Activated T-helper 1 cell treated with Interleukin-2 at 50 U/mL for 16 hours (primary cell): ENCODE measurements around the gene ACOT12.
"Not testable (repeated sequence)": the region's sequence is repeated elsewhere in the genome, so short reads cannot be mapped to it uniquely, and the experiment has no call there.

Source experiments
- DNase-seq: peaks from one replicate; pipeline ENCODE4 v3.0.0-alpha.2; 2020; ENCODE audit warnings: low read depth

ACOT12 gene

DNA sequence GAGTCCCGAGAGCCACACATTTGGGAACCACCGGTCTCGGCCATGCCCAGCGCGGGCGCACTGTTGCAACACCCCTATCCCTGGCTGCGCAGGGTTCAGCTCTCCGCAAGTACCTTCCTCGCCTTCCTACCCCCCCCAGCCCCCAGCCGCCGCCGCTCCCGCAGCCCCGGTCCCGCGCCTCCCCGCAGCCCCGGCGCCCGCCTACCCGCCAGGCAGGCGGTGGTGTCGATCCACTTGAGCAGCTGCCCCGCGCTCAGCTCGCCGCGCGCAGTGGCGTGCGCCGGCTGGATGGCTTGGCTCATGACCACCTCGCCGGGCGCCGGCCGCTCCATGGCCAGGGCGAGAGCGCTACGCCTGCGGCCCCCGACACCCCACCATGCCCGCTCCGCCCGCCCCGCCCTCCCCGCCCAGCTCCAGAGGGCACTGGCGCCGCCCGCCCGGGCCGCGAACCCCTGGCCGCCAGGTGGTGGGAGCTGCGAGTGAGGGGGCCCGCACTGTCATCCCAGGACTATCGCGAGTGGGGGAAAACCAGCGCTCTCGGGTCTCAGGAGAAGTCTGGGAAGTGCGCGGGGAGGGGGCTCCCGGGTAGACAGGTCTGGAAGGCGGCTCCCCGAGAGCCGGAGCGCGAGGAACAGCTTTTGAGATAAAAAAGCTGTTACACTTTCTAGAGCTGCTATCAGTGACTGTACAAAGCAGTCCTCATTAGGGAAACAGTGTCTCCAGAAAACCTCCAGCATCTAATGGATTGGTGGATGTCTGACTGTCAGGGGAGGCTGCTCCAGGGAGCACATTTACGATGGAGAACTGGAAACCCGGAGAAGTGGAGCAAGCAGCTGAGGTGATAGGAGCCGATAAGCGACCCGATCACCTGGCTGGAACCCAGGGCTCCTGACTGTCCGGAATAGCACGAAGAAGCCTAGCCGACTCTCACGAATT, at the start of gene ACOT12:
Gene ACOT12 (minus strand): TSS at position 352 of the 936 bp plus-strand sequence. CDS start 20 bp downstream, at position 332.
- DNase-seq, result no peak

GRCh38 chr5:81435023-81435422, 41.1 kb upstream of the ACOT12 start:
- DNase-seq, result no peak

GRCh38 chr5:81429985-81430384, 36.1 kb upstream of the ACOT12 start:
- DNase-seq, result no peak

- DNase-seq, result no peak
These were observed 35.4 kb upstream of the ACOT12 start for GRCh38 chr5:81429363-81429762.

DNA sequence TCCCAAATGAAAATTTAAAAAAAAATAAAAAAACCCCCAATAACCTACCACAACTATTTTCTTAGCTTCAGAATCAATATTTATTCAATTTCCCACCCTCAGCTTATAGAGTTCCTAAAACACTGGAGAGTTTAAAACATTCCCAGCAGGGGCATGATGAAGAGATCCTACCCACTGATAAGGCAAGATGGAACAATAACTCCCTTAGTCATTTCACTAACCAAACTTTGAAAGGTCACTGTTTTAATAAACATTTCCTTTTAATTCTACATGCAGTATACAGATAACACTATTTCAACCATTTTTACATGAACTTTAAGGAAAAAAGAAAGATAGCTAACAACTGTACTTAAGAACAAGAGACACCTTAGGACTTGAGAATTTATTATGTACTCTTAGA, 34.9 kb upstream of the ACOT12 start:
- no peak for DNase-seq

- no peak for DNase-seq
These were observed 34.5 kb upstream of the ACOT12 start for GRCh38 chr5:81428446-81428845.

DNA sequence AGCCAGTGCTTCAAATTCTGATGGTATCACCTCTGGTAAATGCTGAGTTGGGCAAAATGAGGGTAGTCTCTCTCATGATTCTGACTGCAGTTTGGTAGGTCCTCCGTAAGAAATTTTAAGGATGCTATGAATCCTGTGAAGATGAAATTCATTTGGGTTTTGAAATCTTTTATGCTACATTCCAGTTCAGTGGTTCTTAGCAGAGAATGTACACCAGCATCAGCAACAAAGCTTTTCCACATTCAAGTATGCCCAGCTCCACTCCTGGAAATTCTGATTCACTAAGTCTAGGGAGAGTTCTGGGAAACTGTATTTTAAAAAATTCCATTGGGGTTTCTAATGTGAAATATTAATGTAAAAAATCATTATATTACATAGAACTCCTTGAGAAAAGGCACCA, 33.6 kb upstream of the ACOT12 start:
- no peak for DNase-seq

DNA sequence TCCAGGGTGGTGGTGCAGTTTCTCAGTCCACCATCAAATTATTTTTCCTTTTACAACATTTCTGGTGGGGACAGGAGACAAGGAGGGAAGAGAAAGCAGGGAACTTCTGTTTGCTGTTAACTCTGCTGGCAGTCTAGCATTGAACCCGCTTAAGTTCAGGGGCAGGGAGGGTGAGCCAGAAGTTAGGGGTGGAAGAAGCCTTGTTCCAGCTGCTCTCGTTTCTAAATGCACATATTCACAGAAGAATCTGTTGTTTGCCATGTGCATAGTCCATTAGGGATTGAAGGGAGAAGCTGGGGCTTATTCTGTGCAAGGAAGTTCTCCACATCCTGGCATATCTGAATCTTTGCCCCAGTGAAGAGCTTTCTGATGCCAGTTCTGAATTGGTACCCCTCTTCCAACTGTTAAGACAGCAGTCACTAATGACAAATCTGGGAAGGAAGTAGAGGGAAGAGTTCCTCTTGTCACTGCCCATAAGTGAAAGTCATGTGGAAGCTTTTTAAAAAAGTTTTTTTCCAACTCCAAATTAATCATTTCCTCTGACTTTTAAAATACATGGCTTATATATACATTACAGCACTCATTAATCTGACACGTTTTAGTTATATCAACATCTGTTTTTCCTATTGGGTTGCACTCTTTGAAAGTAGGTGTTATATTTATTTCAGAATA, 32.6 kb upstream of the ACOT12 start:
- DNase-seq, result no peak

- DNase-seq, result no peak
These were observed 31.6 kb upstream of the ACOT12 start for GRCh38 chr5:81425569-81425968.

- no peak for DNase-seq
These were observed 30.8 kb upstream of the ACOT12 start for GRCh38 chr5:81424728-81425127.

DNA sequence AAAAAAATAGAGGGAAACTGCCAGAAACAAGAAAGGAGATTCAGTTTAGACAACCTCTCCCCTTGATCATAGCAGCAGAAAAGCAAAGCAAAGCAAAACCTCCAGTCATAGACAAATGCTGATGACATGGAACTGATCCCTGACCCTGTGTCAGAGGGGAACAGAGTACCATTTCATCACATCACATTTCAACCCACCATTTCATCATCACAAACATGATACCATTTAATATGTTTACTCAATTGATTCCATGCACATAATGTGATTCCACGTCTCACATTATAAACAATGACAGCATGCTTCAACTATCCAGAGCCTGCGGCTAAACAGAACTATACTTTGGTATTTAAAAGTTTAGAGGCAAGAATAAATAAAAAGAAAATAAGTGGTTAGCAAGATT, 28.7 kb upstream of the ACOT12 start:
- DNase-seq, result no peak

- no peak for DNase-seq
These were observed 26.2 kb upstream of the ACOT12 start for GRCh38 chr5:81420039-81420667.

- DNase-seq, result no peak
These were observed 24.7 kb upstream of the ACOT12 start for GRCh38 chr5:81418606-81419005.

DNA sequence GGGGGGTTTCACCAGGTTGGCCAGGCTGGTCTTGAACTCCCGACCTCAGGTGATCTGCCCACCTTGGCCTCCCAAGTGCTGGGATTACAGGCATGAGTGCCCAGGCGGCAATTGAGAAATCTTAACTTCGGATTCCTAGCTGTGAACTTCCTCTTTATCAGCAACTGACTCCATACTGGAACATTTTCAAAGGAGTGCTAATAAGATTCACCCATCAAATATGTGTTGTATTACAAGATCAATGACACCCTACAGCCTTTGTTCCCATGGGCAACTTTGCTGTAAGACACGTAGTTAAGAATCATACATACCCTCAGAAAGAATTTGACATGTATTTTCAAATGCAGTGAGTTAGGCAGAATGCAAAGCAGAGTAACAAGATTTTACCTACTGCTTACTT, 23.1 kb upstream of the ACOT12 start:
- no peak for DNase-seq

DNA sequence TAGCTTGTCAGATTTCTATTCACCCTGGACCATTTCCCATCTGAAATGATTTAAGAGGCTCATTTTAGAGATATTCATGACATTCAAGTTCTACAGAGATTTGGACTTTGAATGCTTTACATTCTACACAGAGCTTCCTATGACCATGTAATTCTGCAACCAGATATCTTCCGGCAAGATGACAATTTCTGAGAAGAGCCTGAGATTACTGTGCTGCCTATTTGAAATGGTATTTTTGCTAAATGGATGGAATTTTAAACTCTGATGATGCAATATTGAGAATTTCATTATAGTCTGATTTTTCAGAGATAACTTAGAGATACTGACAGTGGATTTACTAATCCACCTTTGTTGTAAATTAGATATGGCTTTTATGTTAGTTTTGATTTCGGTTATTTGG, 16.0 kb upstream of the ACOT12 start:
- DNase-seq, result no peak

DNA sequence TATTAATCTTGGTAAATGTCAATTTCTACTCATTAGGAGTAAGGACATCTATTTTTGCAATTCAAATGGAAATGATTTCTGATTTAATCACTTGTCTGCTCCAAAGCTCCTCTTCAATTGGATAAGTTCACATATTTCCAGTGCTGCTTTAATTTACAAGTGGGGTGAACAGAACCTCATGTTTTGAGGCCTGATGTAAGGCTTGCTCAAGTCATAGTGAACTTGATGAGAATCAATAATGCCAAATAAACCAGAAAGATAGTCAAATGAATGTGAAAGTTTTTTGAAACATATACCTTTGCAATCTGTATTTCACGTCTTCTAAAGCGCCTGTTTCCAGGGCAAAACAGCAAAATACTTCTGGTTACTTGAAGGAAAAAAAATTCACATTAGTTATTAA, 15.4 kb upstream of the ACOT12 start:
- no peak for DNase-seq

DNA sequence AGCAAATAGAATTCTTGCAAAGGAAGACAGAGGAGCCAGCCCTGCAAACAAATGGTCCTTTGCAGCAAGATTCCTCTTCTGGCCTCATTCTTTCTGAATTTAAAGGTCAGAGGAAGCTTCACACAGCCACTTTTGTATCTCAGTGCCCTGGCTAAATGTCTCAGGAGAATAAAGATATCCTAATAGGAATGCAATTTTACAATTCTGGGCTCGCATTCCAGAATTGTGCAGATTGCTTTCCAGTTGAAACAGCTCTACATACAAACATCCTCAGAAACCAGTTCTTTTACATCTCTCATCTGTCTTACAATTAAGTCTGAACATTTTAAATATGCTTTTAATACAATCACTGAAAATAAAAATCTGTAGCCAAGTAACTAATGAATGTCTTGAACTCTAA, 14.6 kb upstream of the ACOT12 start:
- DNase-seq, result no peak

DNA sequence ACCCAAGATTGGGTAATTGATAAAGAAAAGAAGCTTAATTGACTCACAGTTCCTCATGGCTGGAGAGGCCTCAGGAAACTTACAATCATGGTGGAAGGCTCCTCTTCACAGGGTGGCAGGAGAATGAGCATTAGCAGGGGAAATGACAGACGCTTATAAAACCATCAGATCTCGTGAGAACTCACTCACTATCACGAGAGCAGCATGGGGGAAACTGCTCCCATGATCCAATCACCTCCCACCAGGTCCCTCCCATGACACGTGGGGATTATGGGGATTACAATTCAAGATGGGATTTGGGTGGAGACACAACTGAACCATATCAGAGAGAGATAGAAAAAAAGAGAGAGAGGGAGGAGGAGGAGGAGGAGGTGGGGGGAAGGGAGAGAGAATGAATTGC, 13.9 kb upstream of the ACOT12 start:
- DNase-seq, result not testable (repeated sequence)

DNA sequence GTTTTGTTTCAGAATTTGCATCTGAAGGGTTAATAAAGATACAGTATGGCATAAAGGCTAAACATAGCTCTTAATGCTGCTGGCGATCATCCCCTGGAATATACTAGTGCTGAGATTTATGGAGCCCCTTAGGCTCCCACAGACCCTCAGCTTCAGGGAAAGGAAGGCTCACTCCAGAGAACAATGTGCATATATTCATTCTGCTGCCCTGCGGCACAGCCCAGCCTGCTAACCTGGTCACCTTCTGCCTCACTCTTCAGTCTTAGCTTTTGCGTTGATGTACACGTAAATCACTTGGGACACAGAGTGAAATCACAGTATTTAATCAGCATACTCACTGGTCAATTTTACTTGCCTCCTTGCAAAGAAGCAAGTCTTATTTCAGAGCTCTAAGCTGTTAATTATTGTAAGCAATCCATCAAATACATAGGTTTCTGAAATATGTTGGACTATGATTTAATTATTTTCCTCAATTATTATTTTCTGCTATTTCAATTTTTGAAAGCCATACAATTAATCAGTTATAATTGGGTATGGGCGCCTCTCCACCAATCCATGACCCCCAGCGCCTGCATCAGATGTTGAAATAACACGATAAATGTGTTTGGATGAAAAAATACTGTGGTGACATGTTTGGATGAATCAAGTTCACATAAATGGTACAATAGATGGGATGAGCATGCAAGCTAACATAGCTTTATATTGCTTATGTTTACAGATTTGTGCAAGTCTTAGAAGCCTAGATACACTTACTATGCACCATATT, 11.4 kb upstream of the ACOT12 start:
- no peak for DNase-seq

DNA sequence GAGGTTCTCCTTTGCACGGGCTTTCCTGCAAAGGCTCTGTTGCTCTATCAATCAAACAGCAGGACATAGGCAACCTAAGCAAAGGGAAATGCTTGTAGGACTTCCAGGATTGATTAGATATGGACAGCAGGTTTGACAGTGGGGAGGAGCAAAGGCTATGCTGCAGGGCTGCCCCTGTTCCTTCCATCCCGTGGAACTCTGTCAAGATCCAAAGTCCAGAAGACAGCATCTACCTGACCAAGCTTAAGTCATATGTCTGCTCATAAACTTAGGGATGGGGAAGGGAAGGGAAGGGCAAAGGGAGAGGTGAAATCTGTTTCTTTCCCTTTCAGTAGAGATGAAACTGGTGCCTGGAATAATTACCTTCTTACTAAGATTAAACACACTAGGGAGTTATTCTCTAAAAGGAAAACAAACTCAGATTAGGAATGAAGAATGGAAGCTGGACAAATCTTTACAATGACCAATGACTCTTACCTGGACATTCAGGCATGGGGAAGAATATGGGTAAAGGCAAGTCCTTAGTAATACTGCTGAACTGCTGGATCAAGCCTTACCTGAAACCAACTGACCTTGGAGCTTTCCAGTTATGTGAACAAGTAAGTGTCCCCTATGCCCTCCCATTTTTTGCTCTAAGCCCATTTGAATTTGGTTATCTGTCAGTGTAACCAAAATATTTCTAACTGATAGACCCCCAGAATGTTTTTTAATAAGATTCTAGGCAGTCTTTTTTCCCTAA, 8.4 kb upstream of the ACOT12 start:
- DNase-seq, result no peak

DNA sequence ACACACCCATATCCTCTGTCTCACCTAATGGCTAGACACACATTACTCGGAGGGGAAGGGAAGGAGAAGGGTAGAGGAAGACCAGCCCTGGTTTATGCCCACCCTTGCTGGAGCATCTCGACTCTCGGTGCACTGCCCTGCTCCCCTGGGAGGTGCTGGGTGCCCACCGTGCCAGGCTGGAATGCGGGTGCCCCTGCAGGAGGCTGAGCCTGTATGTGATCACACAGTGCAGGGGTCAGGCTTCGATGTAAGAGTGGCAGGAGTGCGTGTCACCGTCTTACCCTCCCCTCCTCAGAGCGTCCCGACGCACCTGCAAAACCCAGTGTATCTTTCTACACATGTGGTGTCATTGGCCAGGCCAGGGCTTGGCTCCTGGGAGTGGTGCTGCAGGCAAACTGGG, 7.3 kb upstream of the ACOT12 start:
- no peak for DNase-seq

DNA sequence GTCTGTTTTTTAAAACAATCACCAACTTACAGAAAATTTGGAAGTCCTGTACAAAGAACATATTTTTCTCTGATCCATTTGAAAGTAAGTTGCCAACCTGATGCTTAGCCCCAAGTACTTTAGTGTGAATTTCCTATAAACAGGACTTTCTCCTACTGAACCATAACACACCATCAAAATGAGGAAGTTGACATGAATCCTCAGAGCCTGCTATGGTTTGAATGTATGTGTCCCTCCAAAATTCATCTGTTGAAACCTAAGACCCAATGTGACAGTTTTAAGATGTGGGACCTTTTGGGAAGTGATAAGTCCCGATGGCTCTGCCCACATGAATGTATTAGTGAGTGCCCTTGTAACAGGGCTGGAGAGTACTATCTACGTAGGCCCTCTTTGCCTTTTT, 6.4 kb upstream of the ACOT12 start:
- DNase-seq, result no peak
